HAP-1 (cell line): ENCODE results near the gene PLEKHM1.
"Not testable (repeated sequence)": the region's sequence is repeated elsewhere in the genome, so short reads cannot be mapped to it uniquely, and the experiment has no call there.

Source experiments
- DNase-seq, 2 experiments: peaks; one replicate each; pipeline ENCODE4 v3.0.0-alpha.2; 2016 to 2020; ENCODE audit warnings: low spot score in 2 of 2
- H3K27me3 ChIP-seq: fragments of 250-450 bp; sonication (Bioruptor Pico); 2 replicates; pipeline ENCODE4 v1.5.1; 2020; ENCODE audit warnings: low read depth, mild to moderate bottlenecking, moderate library complexity
- H3K36me3 ChIP-seq: fragments of 250-450 bp; sonication (Bioruptor Pico); replicated peaks from 2 replicates; pipeline ENCODE4 v1.5.1; 2020; ENCODE audit warnings: mild to moderate bottlenecking
- H3K4me1 ChIP-seq: fragments of 250-450 bp; sonication (Bioruptor Pico); 2 replicates; pipeline ENCODE4 v1.5.1; 2020; ENCODE audit warnings: mild to moderate bottlenecking
- H3K4me3 ChIP-seq: fragments of 250-450 bp; sonication (Bioruptor Pico); 2 replicates; pipeline ENCODE4 v1.5.1; 2020; ENCODE audit warnings: mild to moderate bottlenecking, moderate library complexity
- H3K9me3 ChIP-seq: fragments of 250-450 bp; sonication (Bioruptor Pico); 2 replicates; pipeline ENCODE4 v1.5.1; 2020; ENCODE audit warnings: mild to moderate bottlenecking, moderate library complexity
- in situ Hi-C: fragments of 300-500 bp; cut with MboI; formaldehyde crosslinking; loops from 3 replicates; pipeline ENCODE4 v1.14.3; 2020; ENCODE audit warnings: low sequenced_read_pairs, inconsistent platforms, mixed read lengths

PLEKHM1 gene

GRCh38 chr17:45441526-45442310 is 48.8 kb downstream of the PLEKHM1 start:
- Histone ChIP-seq H3K4me1 (no peaks in the 10 kb centered on the region), H3K4me3 (no peak overlapping the region), H3K27me3 (no peaks in the 10 kb centered on the region), H3K36me3 (no peaks in the 10 kb centered on the region; the same call in 1 of the 2 replicates), H3K9me3 (no peaks in the 10 kb centered on the region)
- in situ Hi-C loops, result loop anchor here (25.0 kb wide), 1 partner anchor 196 kb away; no protein-coding TSS in a partner anchor
- no peak for DNase-seq

- not testable (repeated sequence) for DNase-seq, H3K4me1 ChIP-seq, H3K36me3 ChIP-seq, H3K27me3 ChIP-seq, H3K4me3 ChIP-seq, H3K9me3 ChIP-seq
- in situ Hi-C loops, result loop anchor here (25.0 kb wide), 1 partner anchor 196 kb away; no protein-coding TSS in a partner anchor
These were observed 49.5 kb downstream of the PLEKHM1 start for GRCh38 chr17:45440839-45441515.

- H3K36me3 ChIP-seq, result no peaks in the 10 kb centered on the region; the same call in 1 of the 2 replicates
- H3K4me1 ChIP-seq, result no peaks in the 10 kb centered on the region
- no peak overlapping the region for H3K4me3 ChIP-seq
- no peaks in the 10 kb centered on the region for H3K27me3 ChIP-seq
- H3K9me3 ChIP-seq, result no peaks in the 10 kb centered on the region
- DNase-seq, result no peak
- in situ Hi-C loops, result loop anchor here (25.0 kb wide), 1 partner anchor 197 kb away; no protein-coding TSS in a partner anchor
These were observed 50.3 kb downstream of the PLEKHM1 start for GRCh38 chr17:45440161-45440778.

- Histone ChIP-seq H3K36me3 (no peaks in the 10 kb centered on the region), H3K9me3 (no peaks in the 10 kb centered on the region), H3K4me3 (no peak overlapping the region), H3K27me3 (no peaks in the 10 kb centered on the region), H3K4me1 (no peaks in the 10 kb centered on the region)
- DNase-seq, result no peak
- in situ Hi-C loops, result loop anchor here (25.0 kb wide), 1 partner anchor 198 kb away; no protein-coding TSS in a partner anchor
These were observed 51.5 kb downstream of the PLEKHM1 start for GRCh38 chr17:45438931-45439610.

GRCh38 chr17:45437465-45438283 is 52.8 kb downstream of the PLEKHM1 start:
- Histone ChIP-seq H3K4me3 (no peak overlapping the region), H3K36me3 (no peaks in the 10 kb centered on the region), H3K27me3 (no peaks in the 10 kb centered on the region), H3K4me1 (no peaks in the 10 kb centered on the region), H3K9me3 (no peaks in the 10 kb centered on the region)
- in situ Hi-C loops, result loop anchor here (25.0 kb wide), 1 partner anchor 200 kb away; no protein-coding TSS in a partner anchor
- DNase-seq, result no peak

- in situ Hi-C loops, result loop anchor here (25.0 kb wide), 1 partner anchor 200 kb away; no protein-coding TSS in a partner anchor
- no peaks in the 10 kb centered on the region for H3K27me3 ChIP-seq
- H3K36me3 ChIP-seq, result no peaks in the 10 kb centered on the region
- H3K4me1 ChIP-seq, result no peaks in the 10 kb centered on the region
- no peaks in the 10 kb centered on the region for H3K9me3 ChIP-seq
- DNase-seq, result no peak
- H3K4me3 ChIP-seq, result no peak overlapping the region
These were observed 53.7 kb downstream of the PLEKHM1 start for GRCh38 chr17:45436625-45437464.

GRCh38 chr17:45436161-45436560 is 54.4 kb downstream of the PLEKHM1 start:
- no peak for DNase-seq
- H3K9me3 ChIP-seq, result no peaks in the 10 kb centered on the region
- H3K4me1 ChIP-seq, result peaks cover 2% of the 10 kb centered on the region; the same call in 1 of the 2 replicates
- H3K36me3 ChIP-seq, result no peaks in the 10 kb centered on the region
- in situ Hi-C loops, result loop anchor here (25.0 kb wide), 1 partner anchor 201 kb away; no protein-coding TSS in a partner anchor
- no peaks in the 10 kb centered on the region for H3K27me3 ChIP-seq
- no peak overlapping the region for H3K4me3 ChIP-seq

- in situ Hi-C loops, result loop anchor here (25.0 kb wide), 1 partner anchor 202 kb away; no protein-coding TSS in a partner anchor
- peaks cover 4% of the 10 kb centered on the region; the same call in 1 of the 2 replicates for H3K4me1 ChIP-seq
These were observed 55.0 kb downstream of the PLEKHM1 start for GRCh38 chr17:45435481-45435880.

GRCh38 chr17:45433159-45433535 is 57.4 kb downstream of the PLEKHM1 start:
- H3K4me3 ChIP-seq, result no peak overlapping the region
- peaks cover 4% of the 10 kb centered on the region; the same call in 1 of the 2 replicates for H3K4me1 ChIP-seq
- no peaks in the 10 kb centered on the region for H3K27me3 ChIP-seq
- in situ Hi-C loops, result loop anchor here (25.0 kb wide), 1 partner anchor 204 kb away; no protein-coding TSS in a partner anchor
- DNase-seq, result no peak
- no peaks in the 10 kb centered on the region for H3K9me3 ChIP-seq
- no peaks in the 10 kb centered on the region for H3K36me3 ChIP-seq

More at GRCh38 chr17:45435481-45435880, 55.0 kb downstream of the PLEKHM1 start:
- Histone ChIP-seq H3K36me3 (no peaks in the 10 kb centered on the region), H3K9me3 (no peaks in the 10 kb centered on the region), H3K27me3 (no peaks in the 10 kb centered on the region), H3K4me3 (no peak overlapping the region)
- DNase-seq, result no peak

GRCh38 chr17:45432405-45433158 is 57.9 kb downstream of the PLEKHM1 start, which contains the start of gene ARHGAP27:
TSS of gene ARHGAP27 (minus strand) at chr17:45432870. CDS start at chr17:45430279, 2,591 bp downstream.
- Histone ChIP-seq H3K27me3 (no peaks in the 10 kb centered on the region), H3K36me3 (no peaks in the 10 kb centered on the region), H3K9me3 (no peaks in the 10 kb centered on the region), H3K4me1 (peaks cover 4% of the 10 kb centered on the region; the same call in 1 of the 2 replicates), H3K4me3 (peak within 1 kb of the TSS; percentile 52)
- in situ Hi-C loops, result loop anchor here (25.0 kb wide), 1 partner anchor 205 kb away; no protein-coding TSS in a partner anchor
- DNase-seq, result peak in 1 of 2 experiments; percentile 51
